Measurements from ENCODE around the gene GPR152. TPM values are rescaled to one million over a fixed set of nuclear protein-coding genes. Genes with fewer than 3 reads are reported as not detected.

Gene GPR152
- total and polyA plus RNA-seq, 2 of the 8 experiments (the other 6 are each of a cell fraction or from before 2014, with no cell fraction given), result not detected

GRCh38 chr11:67486481-67487195 lies 34.1 kb upstream of the GPR152 start:
- H2BK5ac ChIP-seq (ENCODE audit: low read depth, low read length), result peak overlapping the region; percentile 16; the same call in 1 of the 2 replicates
- H3K79me2 ChIP-seq (ENCODE audit: control insufficient read depth in 1 of 2, insufficient read depth in 2 of 2, low read length in 2 of 2), result no peaks in the 10 kb centered on the region
- H3K4me3 ChIP-seq (ENCODE audit: extremely low read depth in 1 of 4, insufficient read depth in 2 of 4, low read depth in 3 of 4, low read length in 4 of 4), result no peak overlapping the region
- DNase-seq (ENCODE audit: low read depth in 1 of 2, low spot score in 2 of 2), result no peak
- H4K8ac ChIP-seq (ENCODE audit: extremely low read depth, insufficient read depth, low read length), result peak overlapping the region; percentile 78; the same call in 1 of the 2 replicates
- no peak overlapping the region; the same call in 1 of the 2 replicates for H3K18ac ChIP-seq (ENCODE audit: extremely low read depth, low read length)
- no peak overlapping the region for H3K14ac ChIP-seq (ENCODE audit: insufficient read length)
- ChIA-PET POLR2A (ENCODE audit: partially characterized antibody) (interaction anchor here (1.0 to 1.6 kb wide), 4 partner anchors 17 to 21 kb away, joined by 3 to 4 read pairs (median 3); partner anchors contain the start of gene CDK2AP2), CTCF (ENCODE audit: partially characterized antibody) (interaction anchor here (0.7 to 1.2 kb wide), 2 partner anchors 107 to 136 kb away, joined by 3 read pairs; no protein-coding TSS in a partner anchor)
- no peak overlapping the region for H2BK120ac ChIP-seq (replicated peaks; ENCODE audit: low read depth, low read length)
- H3K9me3 ChIP-seq (ENCODE audit: insufficient read depth in 2 of 2, low read depth in 1 of 2, low read length in 1 of 2), result no peaks in the 10 kb centered on the region
- H3K27ac ChIP-seq (ENCODE audit: low read depth, low read length), result no peak overlapping the region
- TF ChIP-seq RXRA (IDR thresholded peaks at IDR 0.05; ENCODE audit: insufficient read depth, low read depth, low read length), result no peak
- no peak for TF ChIP-seq GTF2F1 (IDR thresholded peaks at IDR 0.05; ENCODE audit: borderline replicate concordance, low read depth, low read length)
- TF ChIP-seq MAFK (IDR thresholded peaks at IDR 0.05; ENCODE audit: low read depth, low read length), result no peak
- no peak for TF ChIP-seq RFX5 (IDR thresholded peaks at IDR 0.05; ENCODE audit: borderline replicate concordance, low read depth, low read length)
- no peak for TF ChIP-seq ZNF274 (IDR thresholded peaks at IDR 0.05; ENCODE audit: borderline replicate concordance, extremely low read depth, low read length)
- no peak for TF ChIP-seq SP2 (IDR thresholded peaks at IDR 0.05; ENCODE audit: low read length)
- no peak for TF ChIP-seq CTBP2 (IDR thresholded peaks at IDR 0.05; ENCODE audit: borderline replicate concordance, insufficient read depth, insufficient read length, low read length)
- peaks cover 0 to 7% of the 10 kb centered on the region in 2 experiments for H4K20me1 ChIP-seq (replicated peaks in 1 of 2; ENCODE audit: control insufficient read depth in 1 of 2, insufficient read depth in 2 of 2, low read length in 2 of 2)
- H3K4ac ChIP-seq (replicated peaks; ENCODE audit: insufficient read length, low read depth, low read length), result peak overlapping the region; percentile 38
- peaks cover 0 to 3% (median 3%) of the 10 kb centered on the region in 4 experiments; a peak in 3 of 7 replicates for H3K4me1 ChIP-seq (replicated peaks in 1 of 4; ENCODE audit: control insufficient read depth in 3 of 4, insufficient read depth in 4 of 4, low read length in 3 of 4)
- no peak overlapping the region for H3K56ac ChIP-seq (replicated peaks; ENCODE audit: insufficient read length, low read depth, low read length)
- FAIRE-seq, result no peak
- H3K23ac ChIP-seq (ENCODE audit: insufficient read length), result no peak overlapping the region
- no peak overlapping the region for H2AFZ ChIP-seq (ENCODE audit: low read length)
- peaks cover 0 to 7% (median 1%) of the 10 kb centered on the region in 4 experiments; a peak in 2 of 8 replicates for H3K36me3 ChIP-seq (ENCODE audit: control insufficient read depth in 2 of 4, insufficient read depth in 4 of 4, low read length in 3 of 4)
- H3K27me3 ChIP-seq (replicated peaks in 1 of 4; ENCODE audit: control insufficient read depth in 3 of 4, extremely low read depth in 1 of 4, insufficient read depth in 3 of 4, low read length in 3 of 4), result peaks cover 0 to 10% (median 9%) of the 10 kb centered on the region in 4 experiments; a peak in 6 of 7 replicates
- H4K91ac ChIP-seq (replicated peaks; ENCODE audit: insufficient read length, low read length), result peak overlapping the region; percentile 40
- no peak overlapping the region for H3K4me2 ChIP-seq (ENCODE audit: insufficient read depth in 1 of 2, low read depth in 2 of 2, low read length in 2 of 2)
- H2BK15ac ChIP-seq (ENCODE audit: low read length), result no peak overlapping the region
- 94% methylated on average over 20 of the region's 20 CpGs; no CpG with 5 or more reads in 1 of the 2 experiments for WGBS, 2 experiments (ENCODE audit: extremely low coverage in 1 of 2, insufficient coverage in 1 of 2, insufficient read length in 1 of 2, insufficient replicate concordance in 2 of 2, low coverage in 1 of 2, low lambda C conversion rate in 2 of 2, missing lambda C conversion rate in 1 of 2)
- H3K23me2 ChIP-seq (ENCODE audit: low read depth, low read length), result no peaks in the 10 kb centered on the region
- H3K79me1 ChIP-seq (ENCODE audit: low read depth, low read length), result no peaks in the 10 kb centered on the region
- H2AK5ac ChIP-seq (ENCODE audit: low read depth, low read length), result no peak overlapping the region
- no peak overlapping the region; a peak in 1 of 7 replicates for H3K9ac ChIP-seq (replicated peaks in 1 of 4; ENCODE audit: extremely low read depth in 1 of 4, low read depth in 3 of 4, low read length in 3 of 4)
- no peak overlapping the region for H2BK12ac ChIP-seq (ENCODE audit: low read depth, low read length)
- no peak overlapping the region for H2BK20ac ChIP-seq (ENCODE audit: low read length)
- H4K5ac ChIP-seq (ENCODE audit: insufficient read length, low read depth, low read length), result no peak overlapping the region

Data from H1 (cell line).